CD4-positive, alpha-beta T cell treated with Interleukin-15 for 4 hours (primary cell): ENCODE data around the gene COX4I1.

ENCODE experiments used
- DNase-seq: peaks from one replicate; pipeline ENCODE4 v3.0.0-alpha.2; 2020; ENCODE audit warnings: low spot score

Gene COX4I1

DNA sequence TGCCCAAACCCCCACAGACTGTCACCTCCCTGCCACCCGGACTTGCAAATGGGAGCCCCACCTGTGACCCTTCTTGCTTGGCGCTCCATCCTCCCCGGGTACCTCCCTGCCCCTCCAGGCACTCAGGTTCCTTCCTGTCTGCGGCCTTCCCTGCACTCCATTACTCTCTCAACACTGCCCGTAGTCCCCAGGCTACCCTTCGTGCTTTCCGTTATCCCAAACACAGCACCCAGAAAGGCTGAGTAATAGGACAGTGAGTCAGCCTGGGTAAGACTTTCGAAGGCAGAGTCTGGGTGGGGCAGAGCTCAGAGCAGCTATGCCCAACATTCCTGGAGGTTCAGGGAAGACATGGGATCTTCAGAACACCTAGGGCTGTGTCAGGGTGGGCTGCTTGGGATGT lies 32.0 kb upstream of the COX4I1 start:
- DNase-seq = no peak

GRCh38 chr16:85768199-85768598 lies 31.3 kb upstream of the COX4I1 start:
- no peak for DNase-seq

- DNase-seq = no peak
These were observed 28.8 kb upstream of the COX4I1 start for GRCh38 chr16:85770741-85771140.

DNA sequence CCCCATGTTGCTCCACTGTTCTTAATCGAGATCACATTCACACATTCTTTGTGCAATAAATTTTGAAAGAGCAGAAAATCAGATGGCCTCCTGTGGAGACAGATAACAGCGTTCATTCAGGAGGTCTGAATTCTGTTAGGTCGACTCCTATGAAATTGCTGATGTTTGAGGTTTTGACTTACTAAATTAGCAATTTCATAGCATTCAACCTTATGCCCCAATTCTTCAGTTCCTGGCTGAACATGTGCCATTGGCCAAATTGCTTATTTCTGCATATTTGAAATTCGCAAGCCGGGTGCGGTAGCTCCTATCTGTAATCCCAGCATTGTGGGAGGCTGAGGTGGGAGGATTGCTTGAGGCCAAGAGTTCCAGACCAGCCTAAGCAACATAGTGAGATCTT lies 26.5 kb upstream of the COX4I1 start:
- no peak for DNase-seq

GRCh38 chr16:85774136-85774535 lies 25.4 kb upstream of the COX4I1 start:
- no peak for DNase-seq

- no peak for DNase-seq
These were observed 24.7 kb upstream of the COX4I1 start for GRCh38 chr16:85774811-85775210.

DNA sequence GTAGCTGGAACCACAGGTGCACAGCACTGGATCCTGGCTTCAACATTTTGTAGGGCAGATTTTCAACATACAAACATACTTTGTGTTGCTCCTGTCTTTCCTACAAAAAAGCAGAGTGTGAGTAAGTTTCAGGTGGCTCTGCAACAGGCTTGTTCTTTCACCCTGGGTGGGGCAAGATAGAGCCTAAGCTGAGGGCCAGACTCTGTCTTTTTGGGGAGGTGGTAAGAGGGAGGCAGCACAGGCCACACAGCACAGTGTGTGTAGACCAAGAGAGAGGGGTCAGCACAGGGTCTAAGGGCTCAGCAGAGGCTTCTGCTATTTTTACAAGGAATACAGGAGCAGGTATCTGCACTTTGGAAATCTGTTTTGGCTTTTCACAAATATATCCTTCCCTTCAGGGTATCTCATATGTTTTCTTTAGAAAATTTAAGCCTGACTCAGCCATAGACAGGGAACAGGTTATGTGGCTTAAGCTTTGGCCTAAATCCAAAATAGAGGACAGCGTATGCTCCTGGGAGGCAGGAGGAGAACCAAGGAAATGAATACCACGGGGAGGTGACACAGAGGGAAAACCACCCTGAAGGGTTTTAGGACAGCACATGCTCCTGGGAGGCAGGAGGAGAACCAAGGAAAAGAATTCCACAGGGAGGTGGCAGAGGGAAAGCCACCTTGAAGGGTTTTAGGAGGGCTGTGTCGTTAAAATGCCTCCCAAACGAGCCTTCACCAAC lies 21.7 kb upstream of the COX4I1 start:
- DNase-seq = no peak

- no peak for DNase-seq
These were observed 20.6 kb upstream of the COX4I1 start for GRCh38 chr16:85778873-85779272.

DNA sequence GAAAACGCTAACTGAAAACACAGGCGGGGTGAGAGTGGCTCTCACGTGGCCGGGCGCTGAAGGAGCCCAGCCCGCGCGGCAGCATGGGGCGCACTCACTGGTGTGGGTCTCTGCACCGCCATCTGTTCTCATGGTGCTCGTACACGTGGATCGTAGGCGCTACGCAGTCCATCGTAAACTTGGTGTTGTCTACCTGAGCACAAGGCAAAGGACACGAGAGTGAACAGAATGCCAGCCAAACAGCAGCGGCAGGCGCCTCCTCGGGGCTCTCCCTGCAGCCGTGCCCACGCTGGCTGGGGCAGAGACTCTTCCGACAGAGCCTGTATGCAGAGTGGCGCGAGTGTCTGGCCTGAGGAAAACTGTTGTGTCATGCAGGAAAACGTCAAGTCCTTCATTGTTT lies 19.2 kb upstream of the COX4I1 start:
- DNase-seq = no peak

DNA sequence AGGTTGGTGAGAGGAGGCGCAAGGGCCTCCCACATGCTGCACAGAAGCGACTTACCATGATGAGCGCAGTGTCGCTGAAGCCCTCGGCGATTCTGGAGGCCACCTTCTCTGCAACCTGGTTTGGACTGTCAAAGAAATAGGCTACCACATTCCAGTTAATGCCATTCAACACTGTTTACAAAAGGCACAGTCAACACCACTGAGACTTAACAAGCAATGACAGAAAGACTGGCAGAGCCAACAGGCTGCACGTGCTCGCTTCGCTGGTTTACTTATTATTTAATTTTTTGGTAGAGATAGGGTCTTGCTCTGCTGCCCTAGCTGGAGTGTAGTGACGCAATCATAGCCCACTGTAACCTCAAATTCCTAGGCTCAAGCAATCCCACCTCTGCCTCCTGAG lies 18.3 kb upstream of the COX4I1 start:
- DNase-seq = no peak

- DNase-seq = no peak
These were observed 17.7 kb upstream of the COX4I1 start for GRCh38 chr16:85781695-85782370.

DNA sequence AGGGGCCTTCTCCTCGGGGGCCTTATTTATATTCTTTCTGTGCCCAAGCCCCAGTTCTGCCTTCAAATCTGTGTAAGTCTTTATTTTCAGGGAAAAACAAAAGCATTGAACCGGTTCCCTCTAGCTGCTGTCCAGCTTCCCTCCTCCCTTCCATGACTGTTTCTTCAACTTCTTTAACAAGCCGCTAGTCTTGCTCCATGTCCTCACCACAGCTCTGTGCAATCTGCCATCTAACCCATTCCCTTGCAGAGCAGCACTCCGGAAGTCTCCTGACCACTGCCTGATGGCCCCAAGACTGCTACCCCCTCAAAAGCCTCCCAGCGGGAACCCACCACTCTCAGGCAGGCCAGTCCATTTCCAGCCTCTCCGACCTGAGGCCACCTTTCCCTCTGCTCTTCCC lies 17.0 kb upstream of the COX4I1 start:
- no peak for DNase-seq

DNA sequence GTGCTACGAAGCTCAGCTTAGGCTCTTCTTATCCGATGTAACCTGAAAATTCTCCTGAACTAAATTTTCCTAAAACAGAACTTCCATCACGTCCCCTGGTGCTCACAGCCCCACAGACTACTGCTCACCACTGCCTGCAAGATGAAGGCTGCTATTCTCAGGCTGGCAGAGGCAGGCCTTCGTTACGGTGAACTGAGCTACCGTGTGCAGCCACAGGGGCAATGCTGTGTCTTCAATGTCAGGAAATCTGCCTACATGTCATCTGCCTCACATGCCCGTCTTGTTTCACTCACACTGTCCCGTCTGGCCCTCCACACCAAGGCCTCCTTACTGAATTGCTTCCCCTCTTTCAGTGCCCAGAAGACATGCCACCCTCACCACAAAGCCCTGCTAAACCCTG lies 16.1 kb upstream of the COX4I1 start:
- no peak for DNase-seq

DNA sequence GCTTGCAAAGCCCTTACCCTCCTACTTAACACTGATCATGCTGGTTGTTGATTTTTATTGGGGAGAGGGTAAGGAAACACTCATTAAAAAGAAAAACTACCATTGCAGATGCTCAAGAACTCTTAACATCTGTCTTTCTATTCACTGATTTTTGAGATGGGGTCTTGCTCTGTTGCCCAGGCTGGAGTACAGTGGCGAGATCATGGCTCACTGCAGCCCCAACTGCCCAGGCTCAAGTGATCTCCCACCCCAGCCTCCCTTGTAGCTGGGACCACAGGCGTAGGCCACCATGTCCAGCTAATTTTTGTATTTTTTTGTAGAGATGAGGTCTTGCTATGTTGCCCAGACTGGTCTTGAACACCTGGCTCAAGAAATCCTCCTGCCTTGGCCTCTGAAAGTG lies 14.7 kb upstream of the COX4I1 start:
- no peak for DNase-seq

DNA sequence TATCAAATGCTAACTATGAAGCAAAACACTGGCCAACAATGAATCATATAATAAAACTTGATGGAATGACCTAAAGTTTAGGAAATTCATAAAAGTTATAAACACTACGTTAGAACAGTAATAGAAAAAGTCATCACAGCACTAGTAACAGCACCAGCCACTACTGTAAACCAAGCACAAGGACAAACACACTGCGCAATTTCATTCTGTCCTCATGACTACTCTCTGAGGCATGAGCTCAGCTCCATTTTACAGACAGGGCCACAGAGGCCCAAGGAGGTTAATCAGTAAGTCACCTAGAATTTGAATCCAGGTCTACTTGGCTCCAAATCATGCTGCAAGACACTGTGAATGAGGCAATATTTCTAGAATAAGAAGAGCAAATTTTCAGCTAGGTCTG lies 13.6 kb upstream of the COX4I1 start:
- no peak for DNase-seq

GRCh38 chr16:85788819-85789218 lies 10.7 kb upstream of the COX4I1 start:
- no peak for DNase-seq

GRCh38 chr16:85789773-85790172 lies 9.7 kb upstream of the COX4I1 start:
- no peak for DNase-seq

DNA sequence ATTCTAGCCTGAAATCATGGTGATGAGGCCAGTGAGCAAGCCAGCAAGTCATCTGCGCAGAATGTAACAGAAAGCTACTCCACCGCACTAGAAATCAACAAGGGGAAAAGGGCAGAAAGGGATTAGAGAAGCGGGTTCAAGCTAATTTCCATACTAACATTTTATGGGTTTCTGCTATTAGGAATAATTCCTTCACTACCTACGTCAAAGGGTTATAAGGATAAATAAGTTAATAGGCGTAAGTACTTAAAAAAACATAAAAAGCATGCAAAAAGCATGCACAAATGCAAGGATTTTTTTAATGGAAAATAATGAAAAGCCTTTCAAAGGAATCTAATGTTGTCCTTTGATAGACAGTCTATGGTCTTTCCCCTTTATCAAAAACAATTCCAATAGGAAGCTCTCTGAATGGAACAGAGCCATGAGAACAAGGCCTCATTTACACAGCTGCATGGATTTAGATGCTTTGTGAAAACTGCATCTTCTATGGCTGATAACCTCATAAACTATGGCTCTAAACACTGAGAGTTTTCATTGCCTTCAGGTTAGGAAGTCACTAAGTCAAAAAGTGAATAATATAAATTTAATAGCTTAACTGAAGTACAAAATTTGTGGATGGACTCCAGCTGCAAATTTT lies 5.7 kb upstream of the COX4I1 start:
- DNase-seq = no peak

DNA sequence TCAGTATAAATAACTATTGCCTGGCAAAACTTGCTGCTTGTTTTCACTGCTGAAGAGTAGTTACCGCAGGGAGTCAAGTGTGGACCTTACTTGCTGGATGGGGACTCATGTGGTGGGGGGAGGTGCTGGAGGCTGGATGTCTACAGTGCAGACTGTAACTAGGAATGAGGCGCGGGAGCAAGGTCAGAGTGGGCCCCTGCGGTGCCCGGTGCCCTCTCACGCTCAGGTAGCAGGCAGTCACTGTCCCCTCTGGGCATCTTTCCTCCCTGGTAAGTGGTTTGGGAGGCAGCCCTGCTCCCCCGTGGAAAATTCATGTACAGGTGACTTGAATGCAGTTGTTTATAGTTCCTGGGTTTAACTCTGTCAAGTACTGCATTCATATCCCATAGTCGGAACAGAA lies 4.8 kb upstream of the COX4I1 start:
- DNase-seq = no peak

- DNase-seq = no peak
These were observed 3.3 kb upstream of the COX4I1 start for GRCh38 chr16:85796152-85796551.

GRCh38 chr16:85796599-85796998 lies 2.9 kb upstream of the COX4I1 start:
- DNase-seq = no peak

- DNase-seq = no peak
These were observed 1.2 kb upstream of the COX4I1 start for GRCh38 chr16:85798283-85798776.

GRCh38 chr16:85798901-85799496 lies 496 bp upstream of the COX4I1 start:
- DNase-seq = no peak
